CD4-positive, alpha-beta T cell treated with Interleukin-17A for 4 hours (primary cell): ENCODE results near the gene PISD.
A peak's percentile ranks its signal among the peaks of the same experiment; 100 is the strongest.
"Not testable (repeated sequence)": the region's sequence is repeated elsewhere in the genome, so short reads cannot be mapped to it uniquely, and the experiment has no call there.

ENCODE experiments used
- DNase-seq: peaks from one replicate; pipeline ENCODE4 v3.0.0-alpha.2; 2020; ENCODE audit warnings: mixed read lengths

PISD gene

GRCh38 chr22:31661851-31662667 is at the start of gene PISD:
Gene PISD (minus strand): TSS chr22:31662215. CDS start chr22:31662208, 7 bp downstream.
- peak; percentile 98 for DNase-seq

DNA sequence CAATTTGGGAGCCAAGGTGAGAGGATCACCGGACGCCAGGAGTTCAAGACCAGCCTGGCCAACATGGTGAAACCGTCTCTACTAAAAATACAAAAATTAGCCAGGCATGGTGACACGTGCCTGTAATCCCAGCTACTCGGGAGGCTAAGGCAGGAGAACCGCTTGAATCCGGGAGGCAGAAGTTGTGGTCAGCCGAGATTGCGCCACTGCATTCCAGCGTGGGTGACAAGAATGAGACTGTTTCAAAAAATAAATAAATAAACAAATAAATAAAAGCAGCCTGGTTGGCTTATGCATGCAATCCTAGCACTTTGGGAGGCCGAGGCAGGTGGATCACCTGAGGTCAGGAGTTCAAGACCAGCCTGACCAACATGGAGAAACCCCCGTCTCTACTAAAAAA is 49.2 kb upstream of the PISD start:
- DNase-seq: not testable (repeated sequence)

DNA sequence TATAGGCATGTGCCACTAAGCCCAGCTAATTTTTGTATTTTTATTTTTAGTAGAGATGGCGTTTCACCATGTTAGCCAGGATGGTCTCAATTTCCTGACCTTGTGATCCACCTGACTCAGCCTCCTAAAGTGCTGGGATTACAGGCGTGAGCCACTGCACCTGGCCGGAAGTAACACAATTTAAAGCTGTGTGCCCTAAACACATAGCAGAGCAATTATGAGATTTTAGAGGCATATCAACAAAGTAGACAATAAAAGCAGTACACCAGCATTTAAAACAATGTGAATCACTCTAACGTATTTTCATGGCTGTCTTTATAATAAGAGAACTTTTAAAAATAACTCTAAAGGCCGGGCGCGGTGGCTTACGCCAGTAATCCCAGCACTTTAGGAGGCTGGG is 45.5 kb upstream of the PISD start:
- DNase-seq: no peak

- DNase-seq: no peak
Observed at GRCh38 chr22:31695423-31695822, 33.4 kb upstream of the PISD start.

- not testable (repeated sequence) for DNase-seq
Observed at GRCh38 chr22:31694046-31694445, 32.0 kb upstream of the PISD start.

DNA sequence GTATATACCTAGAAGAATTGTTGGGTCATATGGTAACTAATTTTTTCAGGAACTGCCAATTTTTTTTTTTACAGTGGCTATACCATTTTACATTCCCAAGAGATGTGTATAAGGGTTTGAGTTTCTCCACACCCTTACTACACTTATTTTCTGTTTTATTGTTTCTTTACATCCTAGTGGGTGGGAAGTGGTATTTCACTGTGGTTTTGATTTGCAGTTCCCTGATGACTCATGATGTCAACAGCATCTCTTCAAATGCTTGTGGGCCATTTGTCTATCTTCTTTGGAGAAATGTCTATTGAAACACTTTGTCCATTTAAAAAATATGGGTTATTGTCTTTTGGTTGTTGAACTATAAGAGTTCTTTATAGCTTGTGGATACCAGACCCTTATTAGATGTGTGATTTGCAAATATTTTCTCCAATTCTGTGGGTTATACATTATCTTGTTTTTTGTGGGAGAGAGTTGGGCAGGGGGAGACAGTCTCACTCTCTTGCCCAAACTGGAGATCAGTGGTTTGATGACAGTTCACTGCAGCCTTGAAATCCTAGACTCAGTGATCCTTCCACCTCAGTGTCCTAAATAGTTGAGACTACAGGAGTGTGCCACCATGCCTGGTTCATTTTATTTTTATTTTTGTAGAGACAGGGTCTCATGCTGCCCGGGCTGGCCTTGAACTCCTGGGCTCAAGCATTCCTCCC is 30.3 kb upstream of the PISD start:
- no peak for DNase-seq

- DNase-seq: no peak
Observed at GRCh38 chr22:31691408-31691807, 29.4 kb upstream of the PISD start.

DNA sequence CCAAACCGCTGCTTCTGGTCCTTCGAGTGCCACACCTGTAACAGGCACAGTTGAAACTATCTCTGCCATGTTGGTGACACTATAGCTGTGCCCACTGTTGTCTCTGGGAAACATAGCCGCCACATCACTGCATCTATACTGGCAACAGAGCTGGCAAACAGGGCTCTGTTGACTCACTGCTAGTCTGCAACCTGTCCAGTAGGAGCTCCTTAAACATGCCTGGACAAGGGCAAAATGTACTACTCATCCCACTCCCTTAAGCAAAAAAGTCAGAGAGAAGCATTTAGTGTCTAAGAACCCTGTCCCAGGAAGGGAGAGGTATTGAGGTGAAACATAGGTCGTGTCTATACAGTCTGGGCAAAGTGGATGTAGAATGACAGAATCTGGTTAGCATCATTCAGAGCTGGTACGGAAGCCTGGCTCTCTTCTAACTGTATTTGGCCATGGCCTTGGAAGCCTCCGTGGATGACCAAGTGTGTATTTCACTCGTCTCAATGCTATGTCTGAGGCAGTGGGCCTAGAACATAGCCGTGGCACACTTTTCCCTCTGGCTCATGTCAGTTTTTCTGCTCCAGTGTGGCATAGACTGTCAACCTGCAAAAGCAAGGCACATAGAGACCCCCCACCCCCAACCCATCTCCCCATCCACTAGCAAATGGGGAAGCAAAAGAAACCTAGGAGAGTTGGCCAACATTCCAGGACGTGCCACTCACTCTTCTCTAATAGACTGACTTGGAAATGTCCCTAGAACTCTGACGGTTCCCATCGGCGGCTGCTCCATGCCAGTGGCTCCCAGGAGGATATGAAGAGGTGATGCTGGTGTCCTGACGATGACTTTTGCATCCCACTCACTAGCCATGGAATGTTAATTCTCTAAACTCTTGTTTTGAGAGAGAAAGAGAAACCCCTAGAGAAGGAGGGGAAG is 21.4 kb upstream of the PISD start:
- no peak for DNase-seq

DNA sequence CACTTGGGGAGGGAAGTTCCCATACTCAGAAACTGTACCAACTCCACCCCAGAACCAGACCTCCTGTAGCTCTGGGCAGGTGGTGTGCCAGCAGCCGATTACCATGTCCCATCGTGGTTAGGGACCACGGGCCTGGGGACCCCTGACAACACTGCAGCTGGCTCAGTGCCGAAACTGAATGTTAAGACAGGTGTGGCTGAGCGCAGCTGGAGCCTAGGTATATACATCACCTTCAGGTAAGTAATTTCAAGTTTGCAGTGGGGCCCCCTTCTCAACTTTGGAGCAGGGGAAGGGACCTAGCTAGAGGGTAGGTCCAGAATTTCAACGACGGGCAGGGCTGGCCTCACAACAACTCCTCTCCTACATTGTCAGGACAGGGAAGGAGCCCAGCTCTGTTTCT is 20.7 kb upstream of the PISD start:
- no peak for DNase-seq

DNA sequence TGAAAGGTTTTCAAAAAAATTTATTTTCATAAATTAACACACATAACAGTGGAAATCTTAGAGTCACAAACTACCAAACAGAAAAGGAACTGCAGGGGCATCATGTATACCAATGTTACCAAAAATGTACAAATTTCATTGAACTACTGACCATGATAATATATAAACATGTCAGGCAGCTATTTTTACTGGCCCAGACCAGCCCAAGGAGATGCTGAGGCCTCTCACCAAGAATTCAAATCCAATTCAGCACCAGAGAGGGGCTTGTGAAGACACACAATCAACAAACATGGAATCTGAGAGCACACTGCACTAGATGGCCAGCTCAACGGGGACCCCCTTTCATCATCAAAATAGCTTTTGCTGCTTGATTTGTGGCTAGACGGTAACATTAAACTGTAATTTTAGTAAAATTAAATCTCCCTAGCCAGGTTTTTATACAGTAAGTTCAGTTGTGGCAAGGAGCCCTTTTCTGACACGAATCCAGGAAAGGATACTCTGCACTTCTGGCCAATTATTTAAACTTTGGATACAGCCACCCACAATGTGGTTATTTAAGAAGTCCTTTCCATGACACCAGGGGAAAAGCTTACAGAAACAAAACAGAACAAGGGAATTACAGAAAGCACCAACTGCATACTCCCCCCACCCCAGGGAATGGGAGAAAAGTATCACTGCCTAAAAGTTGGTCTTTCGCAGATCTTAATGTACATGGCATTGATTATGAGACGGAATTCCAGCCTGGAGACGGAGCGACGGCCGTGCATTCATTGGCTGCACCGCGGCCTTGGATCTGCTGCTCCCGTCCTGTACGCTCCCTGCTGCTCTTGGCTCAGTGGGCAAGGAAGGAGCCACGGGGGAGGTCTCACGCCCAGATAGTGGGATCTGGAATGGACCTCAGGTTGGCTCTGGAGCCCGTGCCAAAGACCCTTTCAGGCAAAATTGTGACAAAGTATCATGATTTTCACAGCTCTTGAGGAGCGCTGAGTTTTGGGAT is 19.6 kb upstream of the PISD start:
- no peak for DNase-seq

- DNase-seq: no peak
Observed at GRCh38 chr22:31680861-31681341, 18.9 kb upstream of the PISD start.

DNA sequence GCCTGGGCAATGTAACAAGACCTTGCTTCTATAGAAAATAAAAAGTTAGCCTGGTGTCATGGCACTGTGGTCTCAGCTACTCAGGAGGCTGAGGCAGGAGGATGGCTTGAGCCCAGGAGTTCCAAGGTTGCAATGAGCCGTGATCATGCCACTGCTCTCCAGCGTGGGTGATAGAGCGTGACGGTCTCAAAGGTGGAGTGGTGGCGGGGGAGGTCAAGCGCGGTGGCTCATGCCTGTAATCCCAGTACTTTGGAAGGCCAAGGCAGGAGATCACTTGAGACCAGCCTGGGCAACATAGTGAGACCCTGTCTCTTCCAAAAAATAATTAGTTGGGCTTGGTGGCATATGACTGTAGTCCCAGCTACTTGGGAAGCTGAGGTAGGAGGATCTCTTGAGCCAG is 16.7 kb upstream of the PISD start:
- no peak for DNase-seq

DNA sequence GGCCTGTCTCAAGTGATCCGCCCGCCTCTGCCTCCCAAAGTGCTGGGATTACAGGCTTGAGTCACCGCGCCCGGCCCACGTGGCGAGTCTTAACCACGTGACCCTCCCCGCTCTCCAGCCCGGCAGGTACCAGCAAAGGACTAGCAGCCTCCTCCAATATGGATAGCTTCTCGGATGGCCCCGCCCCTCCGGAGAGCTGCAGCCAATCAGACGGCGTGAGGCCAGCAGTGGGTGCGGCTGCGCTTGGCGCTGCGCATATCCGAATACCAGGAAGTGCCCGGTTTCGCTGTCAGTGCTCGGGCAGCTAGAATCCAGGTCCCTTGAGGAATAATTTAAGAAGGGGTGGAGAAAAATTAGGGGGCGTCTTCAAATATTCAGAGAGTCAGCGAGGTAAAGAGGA is 14.7 kb upstream of the PISD start:
- DNase-seq: peak; percentile 96

- not testable (repeated sequence) for DNase-seq
Observed at GRCh38 chr22:31674219-31674618, 12.2 kb upstream of the PISD start.

DNA sequence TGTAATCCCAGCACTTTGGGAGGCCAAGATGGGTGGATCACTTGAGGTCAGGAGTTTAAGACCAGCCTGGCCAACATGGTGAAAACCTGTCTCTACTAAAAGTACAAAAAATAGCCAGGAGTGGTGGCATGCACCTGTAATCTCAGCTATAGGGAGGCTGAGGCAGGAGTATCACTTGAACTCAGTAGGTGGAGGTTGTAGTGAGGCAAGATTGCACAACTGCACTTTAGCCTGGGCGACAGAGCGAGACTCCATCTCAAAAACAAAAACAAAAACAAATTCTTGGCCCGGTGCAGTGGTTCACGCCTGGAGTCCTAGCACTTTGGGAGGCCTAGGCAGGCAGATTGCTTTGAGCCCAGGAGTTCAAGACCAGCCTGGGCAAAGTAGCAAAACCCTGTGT is 6.8 kb upstream of the PISD start:
- not testable (repeated sequence) for DNase-seq

DNA sequence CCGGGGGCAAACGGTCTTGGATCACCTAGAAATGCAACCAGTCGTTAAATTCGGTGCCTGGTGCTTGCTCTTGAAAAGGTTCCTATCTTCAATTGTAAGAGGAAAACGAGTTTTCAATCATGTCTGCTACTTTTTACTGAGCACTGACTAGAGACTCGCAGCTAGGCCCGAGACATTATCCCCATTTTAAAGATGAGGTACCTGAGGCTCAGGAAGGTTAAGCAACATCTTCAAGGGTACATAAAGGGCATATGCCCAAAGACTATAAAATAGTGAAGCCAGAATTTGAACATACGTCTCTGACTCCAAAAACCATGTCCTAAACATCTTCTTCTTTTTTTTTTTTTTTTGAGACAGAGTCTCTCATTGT is 638 bp upstream of the PISD start:
- no peak for DNase-seq

DNA sequence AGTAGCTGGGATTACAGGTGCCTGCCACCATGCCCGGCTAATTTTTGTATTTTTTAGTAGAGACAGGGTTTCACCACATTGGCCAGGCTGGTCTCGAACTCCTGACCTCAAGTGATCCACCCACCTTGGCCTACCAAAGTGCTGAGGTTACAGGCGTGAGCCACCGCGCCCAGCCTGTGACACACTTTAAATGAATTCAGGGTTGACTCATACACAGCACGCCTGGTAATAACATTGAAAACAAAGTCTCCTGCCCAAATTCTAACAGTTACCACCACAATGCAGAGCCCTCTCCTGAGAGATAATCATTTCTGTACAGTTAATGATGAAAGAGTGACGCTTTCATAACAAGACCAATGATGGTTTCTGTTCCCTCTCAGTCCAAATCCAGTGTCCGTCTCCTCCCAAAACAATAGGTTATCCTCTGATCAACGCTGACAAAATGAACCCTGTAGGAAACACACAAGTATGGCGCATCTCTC is 1.1 kb downstream of the PISD start:
- DNase-seq: peak; percentile 39

DNA sequence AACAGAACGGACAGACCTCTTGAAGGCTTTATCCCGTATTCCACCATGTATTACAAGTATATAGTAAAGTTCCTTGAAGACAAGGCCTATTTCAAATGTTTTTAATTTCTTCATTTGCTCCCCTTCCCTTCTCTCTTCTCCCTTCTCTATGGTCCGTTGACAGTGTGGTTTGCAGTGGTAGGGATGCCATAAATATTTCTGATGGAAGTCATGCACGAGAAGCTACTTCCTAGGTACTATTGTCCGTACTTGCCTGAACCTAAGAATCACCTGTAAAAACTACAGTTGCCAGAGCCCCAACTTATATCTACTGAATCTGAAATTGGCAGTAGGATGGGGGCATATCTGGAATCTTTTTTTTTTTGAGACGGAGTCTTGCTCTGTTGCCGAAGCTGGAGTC is 2.8 kb downstream of the PISD start:
- no peak for DNase-seq

DNA sequence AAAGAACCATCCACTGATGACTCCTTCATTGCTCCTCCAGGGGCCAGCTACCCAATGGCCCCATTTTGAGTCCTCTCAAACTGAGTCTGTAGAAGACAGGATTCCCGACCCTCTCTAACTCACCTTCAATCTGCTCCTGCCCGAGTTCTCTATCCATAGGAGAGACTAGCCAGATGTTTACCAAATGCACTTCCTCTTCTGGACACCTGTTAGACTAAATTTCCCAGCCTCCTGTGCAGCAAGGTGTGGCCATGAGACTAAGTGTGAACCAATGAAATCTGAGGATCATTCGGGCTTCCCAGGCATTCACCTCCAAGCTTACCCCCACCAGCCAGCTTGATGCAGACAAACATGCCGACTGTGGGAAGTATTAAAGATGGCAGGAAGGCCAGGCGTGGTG is 7.6 kb downstream of the PISD start:
- no peak for DNase-seq

- no peak for DNase-seq
Observed at GRCh38 chr22:31653944-31654343, 8.1 kb downstream of the PISD start.

- DNase-seq: no peak
Observed at GRCh38 chr22:31652911-31653684, 8.9 kb downstream of the PISD start.
